Spleen (tissue), 11 donors: Measurements from ENCODE around the gene ETS2. TPM values are rescaled to one million over a fixed set of nuclear protein-coding genes. Genes with fewer than 3 reads are reported as not detected.

ENCODE experiments used
- DNase-seq: peaks from one replicate; pipeline ENCODE4 v3.0.0-alpha.2; 2020
- H3K27ac ChIP-seq, 8 donors: fragments of 200-600 bp; sonication (generic) in 7 of 8; 1 replicate in 4 of 8; 2 replicates in 4 of 8; pipeline versions ENCODE4 v1.5.0 to v1.8.0; 2016 to 2021; ENCODE audit warnings: inconsistent platforms in 4 of 8, mild to moderate bottlenecking in 4 of 8, moderate library complexity in 1 of 8
- H3K27me3 ChIP-seq, 7 donors: fragments of 200-600 bp; sonication (generic) in 6 of 7; replicated peaks in 1 of 7; 1 replicate in 4 of 7; 2 replicates in 3 of 7; pipeline versions ENCODE4 v1.5.0 to v1.8.0; 2016 to 2021; ENCODE audit warnings: inconsistent platforms in 3 of 7, mild to moderate bottlenecking in 1 of 7
- H3K36me3 ChIP-seq, 6 donors: fragments of 200-600 bp; sonication (generic) in 5 of 6; 1 replicate in 4 of 6; 2 replicates in 2 of 6; pipeline versions ENCODE4 v1.5.0 to v1.8.0; 2016 to 2021; ENCODE audit warnings: inconsistent platforms in 2 of 6
- H3K4me1 ChIP-seq, 6 donors: fragments of 200-600 bp; sonication (generic) in 5 of 6; 1 replicate in 3 of 6; 2 replicates in 3 of 6; pipeline versions ENCODE4 v1.5.0 to v1.8.0; 2016 to 2021; ENCODE audit warnings: inconsistent platforms in 3 of 6
- H3K4me3 ChIP-seq, 8 donors: fragments of 200-600 bp; sonication (generic) in 7 of 8; 1 replicate in 4 of 8; 2 replicates in 4 of 8; pipeline versions ENCODE4 v1.5.0 to v1.8.0; 2016 to 2021; ENCODE audit warnings: inconsistent platforms in 4 of 8, mild to moderate bottlenecking in 4 of 8, moderate library complexity in 2 of 8
- H3K9me3 ChIP-seq, 8 donors: fragments of 200-600 bp; sonication (generic) in 7 of 8; 1 replicate in 4 of 8; 2 replicates in 4 of 8; pipeline versions ENCODE4 v1.5.0 to v1.8.0; 2016 to 2021; ENCODE audit warnings: inconsistent platforms in 4 of 8
- POLR2A ChIP-seq, 3 donors: fragments of 450-650 bp; IDR thresholded peaks; one replicate each; pipeline ENCODE4 v1.5.1; 2017; ENCODE audit warnings: antibody characterized with exemption in 3 of 3, mild to moderate bottlenecking in 1 of 3
- POLR2AphosphoS5 ChIP-seq, 3 donors: sonication (generic); formaldehyde crosslinking; IDR thresholded peaks; one replicate each; pipeline ENCODE4 v1.5.1; 2017; ENCODE audit warnings: antibody characterized with exemption in 3 of 3
- WGBS, 5 donors: extraction: QIAGEN DNeasy Blood & Tissue Kit in 3 of 5; methylation state at CpG; one replicate each; pipeline versions ENCODE4 v1.1.5 to v1.1.7; 2013 to 2018; 5-methylcytosine and 5-hydroxymethylcytosine counted together
- intact Hi-C: fragments of 100-400 bp; cut with DNase I; formaldehyde crosslinking; loops from one replicate; pipeline ENCODE4 v1.15.0; 2023; ENCODE audit warnings: low total_unique reads
- polyA plus RNA-seq, 3 donors: library from polyadenylated mRNA; stranded (reverse); fragments of 200-250 nt; gene quantifications; one replicate each; pipeline ENCODE4 v1.2.1, GENCODE V29; 2013
- total RNA-seq, 7 donors: library from RNA; depleted of rRNA in 3 of 7; stranded (reverse); fragments of >200 nt in 3 of 7; fragmentation: NEBNext Ultra II Directional in 4 of 7; extraction: Animal tissue kit (Norgen Biotek cat#: 25700) in 4 of 7; gene quantifications; one replicate each; pipeline versions ENCODE4 v1.1.0 to v1.2.1, GENCODE V29; 2016 to 2021
- TF ChIP-seq, protein P1 (sequence below), 11 experiments: fragments of 200-600 bp in 7 of 11; fragments of 450-650 bp in 4 of 11; sonication (generic) in 4 of 11; IDR thresholded peaks in 8 of 11; conservative IDR thresholded peaks in 3 of 11; 1 replicate in 7 of 11; 2 replicates in 4 of 11; pipeline versions ENCODE4 v1.4.0 to v1.8.0; 2016 to 2021; ENCODE audit warnings: antibody characterized with exemption in 11 of 11, inconsistent platforms in 4 of 11, mild to moderate bottlenecking in 1 of 11
- donor health status: healthy with polysubstance abuse.
- donor health status: DM: no; HTN: no; CAD: no; lungs with moderate emphysema.
- donor health status: DM: no; HTN: no; CAD: no.
- donor health status: Bipolar disorder and iron deficiency.
- donor health status: healthy.
- donor health status: DM: no; HTN: no; CAD: no.
- donor health status: DM: yes; HTN: yes; CAD: no.

The ETS2 gene
- total and polyA plus RNA-seq, 10 donors = 44.4 to 590 (median 349) TPM

DNA sequence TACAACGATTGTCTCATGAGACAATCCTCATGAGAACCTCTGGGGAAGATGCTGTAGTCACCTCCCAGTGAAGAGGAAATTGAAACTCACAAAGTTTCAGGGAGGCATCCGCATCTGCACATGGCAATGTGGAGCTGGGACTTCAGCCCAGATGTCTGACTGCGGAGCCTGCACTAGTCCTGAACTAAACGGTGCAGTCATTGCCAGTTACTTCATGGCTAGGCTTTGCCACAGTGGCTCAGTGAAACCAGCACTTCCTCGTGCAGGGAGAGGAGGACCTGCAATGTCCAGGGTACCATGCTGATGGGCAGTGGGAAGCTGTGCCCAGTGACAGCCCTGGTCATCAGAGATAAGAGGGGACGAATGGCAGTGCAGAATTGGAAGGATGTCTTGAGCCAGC is 40.7 kb upstream of the ETS2 start:
- 79 to 86% (median 83%) methylated on average over 6 of the region's 6 CpGs for WGBS, 5 donors
- DNase-seq = no peak
- TF ChIP-seq POLR2AphosphoS5 (IDR thresholded peaks at IDR 0.05) (no peak), POLR2A (IDR thresholded peaks at IDR 0.05) (no peak)
- TF ChIP-seq, protein P1, sequence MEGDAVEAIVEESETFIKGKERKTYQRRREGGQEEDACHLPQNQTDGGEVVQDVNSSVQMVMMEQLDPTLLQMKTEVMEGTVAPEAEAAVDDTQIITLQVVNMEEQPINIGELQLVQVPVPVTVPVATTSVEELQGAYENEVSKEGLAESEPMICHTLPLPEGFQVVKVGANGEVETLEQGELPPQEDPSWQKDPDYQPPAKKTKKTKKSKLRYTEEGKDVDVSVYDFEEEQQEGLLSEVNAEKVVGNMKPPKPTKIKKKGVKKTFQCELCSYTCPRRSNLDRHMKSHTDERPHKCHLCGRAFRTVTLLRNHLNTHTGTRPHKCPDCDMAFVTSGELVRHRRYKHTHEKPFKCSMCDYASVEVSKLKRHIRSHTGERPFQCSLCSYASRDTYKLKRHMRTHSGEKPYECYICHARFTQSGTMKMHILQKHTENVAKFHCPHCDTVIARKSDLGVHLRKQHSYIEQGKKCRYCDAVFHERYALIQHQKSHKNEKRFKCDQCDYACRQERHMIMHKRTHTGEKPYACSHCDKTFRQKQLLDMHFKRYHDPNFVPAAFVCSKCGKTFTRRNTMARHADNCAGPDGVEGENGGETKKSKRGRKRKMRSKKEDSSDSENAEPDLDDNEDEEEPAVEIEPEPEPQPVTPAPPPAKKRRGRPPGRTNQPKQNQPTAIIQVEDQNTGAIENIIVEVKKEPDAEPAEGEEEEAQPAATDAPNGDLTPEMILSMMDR (IDR thresholded peaks at IDR 0.05 in 8 of 11, conservative IDR thresholded peaks at IDR 0.05 in 3 of 11) = no peak
- Histone ChIP-seq H3K4me1 (peaks cover 4 to 34% (median 21%) of the 10 kb centered on the region in 6 donors), H3K9me3 (no peaks in the 10 kb centered on the region), H3K4me3 (no peak overlapping the region), H3K27ac (no peak overlapping the region), H3K36me3 (no peaks in the 10 kb centered on the region), H3K27me3 (no peaks in the 10 kb centered on the region)
- intact Hi-C loops = no loop called here

DNA sequence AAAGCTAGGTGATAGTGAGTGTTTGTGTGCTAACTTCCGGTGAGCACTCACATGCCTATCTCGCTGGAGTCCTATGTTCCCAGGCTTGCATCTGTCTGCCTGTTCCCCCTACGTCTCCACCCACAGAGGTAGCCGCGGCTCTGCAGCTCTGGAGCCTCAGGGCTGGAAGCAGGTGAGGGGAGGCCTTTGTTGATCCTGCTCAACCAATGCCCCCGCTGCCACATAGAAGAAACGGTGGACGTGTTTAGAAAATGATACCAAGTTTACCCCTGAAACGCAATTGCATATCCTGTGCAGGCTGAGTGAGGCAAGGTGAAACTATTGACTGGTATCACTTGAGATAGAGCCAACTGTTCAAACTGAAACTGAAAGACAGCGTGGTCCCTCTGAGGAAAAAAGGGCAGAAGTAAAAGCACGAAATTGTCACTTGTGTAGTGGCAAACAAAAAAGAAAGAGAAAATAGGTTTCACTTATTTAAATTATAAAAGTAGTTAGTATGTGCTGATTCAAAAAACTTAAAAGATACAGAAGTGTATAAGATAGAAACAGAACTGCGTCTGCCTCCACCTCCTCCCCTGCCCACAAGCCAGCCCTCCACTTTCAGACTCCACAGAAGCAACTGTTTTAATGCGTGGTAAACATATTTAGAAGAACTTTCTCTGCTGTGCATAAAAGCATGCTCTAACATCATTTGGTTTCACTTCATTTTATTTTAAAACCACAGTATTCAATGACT is 38.6 kb upstream of the ETS2 start:
- intact Hi-C loops = no loop called here
- TF ChIP-seq POLR2AphosphoS5 (IDR thresholded peaks at IDR 0.05) (peak in 2 of 3 donors; percentile 40 to 65), POLR2A (IDR thresholded peaks at IDR 0.05) (no peak)
- TF ChIP-seq, protein P1 (IDR thresholded peaks at IDR 0.05 in 8 of 11, conservative IDR thresholded peaks at IDR 0.05 in 3 of 11) = no peak
- Histone ChIP-seq H3K27ac (peak overlapping the region; percentile 76 to 90 (median 84)), H3K36me3 (no peaks in the 10 kb centered on the region), H3K27me3 (peaks cover 0 to under 1% (median 0%) of the 10 kb centered on the region in 7 donors), H3K9me3 (no peaks in the 10 kb centered on the region), H3K4me3 (peak overlapping the region; percentile 21 to 64 (median 38)), H3K4me1 (peaks cover 4 to 27% (median 21%) of the 10 kb centered on the region in 6 donors)
- WGBS, 5 donors = 7 to 21% (median 8%) methylated on average over 13 of the region's 13 CpGs
- DNase-seq = peak; percentile 89

DNA sequence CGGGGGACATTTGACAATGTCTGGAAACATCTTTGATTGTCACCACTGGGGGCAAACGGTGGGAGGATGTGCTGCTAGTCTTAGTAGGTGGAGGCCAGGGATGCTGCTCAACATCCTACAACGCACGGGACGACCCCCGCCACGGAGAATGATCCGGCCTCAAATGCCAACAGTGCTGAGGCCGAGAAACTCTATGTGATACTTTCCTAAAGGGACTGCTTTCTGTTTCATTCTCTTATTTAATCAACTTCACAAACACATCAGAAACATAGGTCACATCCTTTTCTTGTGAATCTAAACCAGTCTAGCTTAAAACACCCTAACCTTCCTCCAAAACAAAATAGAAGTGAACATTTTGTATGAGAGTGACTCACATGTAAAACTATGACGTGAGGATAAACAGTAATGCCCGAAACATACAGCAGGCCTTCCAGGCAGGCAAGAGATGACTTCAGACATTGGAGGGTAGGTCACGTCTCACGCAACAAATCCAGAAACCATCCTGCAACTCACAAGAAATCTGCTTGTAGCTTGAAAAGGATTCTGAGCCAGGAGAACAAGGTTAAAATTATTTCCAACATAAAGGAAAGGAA is 37.2 kb upstream of the ETS2 start:
- H3K27ac ChIP-seq = peak overlapping the region in 6 of 8 donors; percentile 13 to 90 (median 84)
- WGBS, 5 donors = 62 to 80% (median 79%) methylated on average over 13 of the region's 13 CpGs
- H3K4me1 ChIP-seq = peaks cover 4 to 27% (median 21%) of the 10 kb centered on the region in 6 donors
- no peaks in the 10 kb centered on the region for H3K9me3 ChIP-seq
- no peak for DNase-seq
- no peak overlapping the region for H3K4me3 ChIP-seq
- TF ChIP-seq, protein P1 (IDR thresholded peaks at IDR 0.05 in 8 of 11, conservative IDR thresholded peaks at IDR 0.05 in 3 of 11) = no peak
- TF ChIP-seq POLR2AphosphoS5 (IDR thresholded peaks at IDR 0.05) (no peak), POLR2A (IDR thresholded peaks at IDR 0.05) (no peak)
- peaks cover 0 to 14% (median 2%) of the 10 kb centered on the region in 7 donors for H3K27me3 ChIP-seq
- H3K36me3 ChIP-seq = no peaks in the 10 kb centered on the region
- intact Hi-C loops = no loop called here

DNA sequence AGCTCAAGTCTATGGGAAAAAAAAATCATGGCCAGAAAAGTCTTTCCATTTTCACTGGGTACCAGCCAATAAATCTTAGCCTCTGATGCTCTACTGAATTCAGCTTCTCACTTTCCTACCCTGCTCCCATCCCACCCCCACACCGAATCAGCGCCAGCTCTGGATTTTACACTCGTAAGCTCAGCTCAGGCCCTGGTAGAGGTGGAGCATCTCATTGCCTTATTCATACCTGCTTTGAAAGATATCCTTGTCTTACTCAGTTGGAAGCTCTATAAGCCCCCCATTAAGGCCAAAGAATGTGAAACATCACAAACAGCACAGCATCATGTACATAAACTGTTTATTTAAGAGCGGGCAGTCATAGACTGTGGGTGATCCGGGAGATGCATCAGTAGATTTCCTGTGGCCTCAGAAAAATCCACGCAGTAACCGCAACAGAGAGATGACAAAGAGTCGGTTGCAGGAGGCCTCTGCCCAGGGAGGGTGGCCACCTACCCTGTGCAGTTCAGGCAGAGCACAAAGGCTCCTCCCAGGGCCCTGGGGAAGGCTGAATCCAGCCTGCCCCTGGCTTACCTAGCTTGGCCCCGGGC is 36.4 kb upstream of the ETS2 start:
- intact Hi-C loops = no loop called here
- no peak for DNase-seq
- H3K4me3 ChIP-seq = no peak overlapping the region
- no peaks in the 10 kb centered on the region for H3K36me3 ChIP-seq
- peak overlapping the region in 2 of 8 donors; percentile 87 to 90 for H3K27ac ChIP-seq
- peaks cover 0 to 21% (median 5%) of the 10 kb centered on the region in 7 donors for H3K27me3 ChIP-seq
- WGBS, 5 donors = 75 to 88% (median 78%) methylated on average over 9 of the region's 9 CpGs
- H3K4me1 ChIP-seq = peaks cover 4 to 27% (median 21%) of the 10 kb centered on the region in 6 donors
- TF ChIP-seq POLR2AphosphoS5 (IDR thresholded peaks at IDR 0.05) = no peak
- TF ChIP-seq POLR2A (IDR thresholded peaks at IDR 0.05) = no peak
- TF ChIP-seq, protein P1 (IDR thresholded peaks at IDR 0.05 in 8 of 11, conservative IDR thresholded peaks at IDR 0.05 in 3 of 11) = no peak
- no peaks in the 10 kb centered on the region for H3K9me3 ChIP-seq
